Activated CD4-positive, CD25-positive, alpha-beta regulatory T cell (primary cell): ENCODE data around the gene NOX3.

Source experiments
- DNase-seq, 4 experiments: peaks; one replicate each; lab custom pipeline; 2025; lab: John Stamatoyannopoulos, UW

Gene NOX3

GRCh38 chr6:155399745-155400653 is 55.6 kb downstream of the NOX3 start:
- no peak for DNase-seq

- no peak for DNase-seq
These were observed 56.4 kb downstream of the NOX3 start for GRCh38 chr6:155399062-155399744.

DNA sequence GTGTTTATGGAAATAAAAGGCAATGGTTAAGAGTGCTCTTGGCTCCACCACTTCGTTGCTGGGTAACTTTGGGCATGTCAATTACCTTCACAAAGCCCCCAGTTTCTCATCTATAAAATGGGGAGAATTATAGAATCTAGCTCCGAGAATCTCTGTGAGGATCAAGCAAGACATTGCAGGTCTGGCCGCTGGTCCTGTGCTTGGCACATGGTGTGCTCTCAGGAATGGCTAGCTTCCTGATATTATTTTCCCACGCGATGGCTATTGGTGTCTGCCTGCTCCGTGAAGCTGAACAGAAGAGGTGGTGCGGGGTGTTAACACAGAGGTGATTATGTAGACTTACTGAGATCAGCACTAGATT is 57.0 kb downstream of the NOX3 start:
- no peak for DNase-seq

DNA sequence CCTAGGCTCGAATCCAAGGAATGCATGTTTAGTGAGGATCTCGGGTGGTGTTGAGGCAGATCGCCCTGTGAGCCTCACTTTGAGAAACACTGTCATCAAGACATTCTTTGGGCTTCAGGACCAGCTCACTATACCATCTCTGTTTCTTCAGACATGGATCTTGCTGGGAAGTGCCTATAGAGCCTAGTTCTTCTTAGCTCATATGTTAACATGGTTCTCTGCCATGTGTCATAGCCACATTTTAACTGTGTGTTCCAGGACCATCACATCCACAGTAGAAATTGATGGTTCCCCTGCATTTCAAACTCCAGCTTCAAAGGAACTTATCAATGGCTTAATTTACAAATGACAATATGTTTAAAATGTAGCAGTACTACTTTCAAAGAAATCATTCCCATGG is 57.4 kb downstream of the NOX3 start:
- DNase-seq = no peak

GRCh38 chr6:155397172-155397705 is 58.4 kb downstream of the NOX3 start:
- DNase-seq = no peak

- no peak for DNase-seq
These were observed 59.0 kb downstream of the NOX3 start for GRCh38 chr6:155396605-155397004.

- DNase-seq = no peak
These were observed 60.3 kb downstream of the NOX3 start for GRCh38 chr6:155395339-155395738.

DNA sequence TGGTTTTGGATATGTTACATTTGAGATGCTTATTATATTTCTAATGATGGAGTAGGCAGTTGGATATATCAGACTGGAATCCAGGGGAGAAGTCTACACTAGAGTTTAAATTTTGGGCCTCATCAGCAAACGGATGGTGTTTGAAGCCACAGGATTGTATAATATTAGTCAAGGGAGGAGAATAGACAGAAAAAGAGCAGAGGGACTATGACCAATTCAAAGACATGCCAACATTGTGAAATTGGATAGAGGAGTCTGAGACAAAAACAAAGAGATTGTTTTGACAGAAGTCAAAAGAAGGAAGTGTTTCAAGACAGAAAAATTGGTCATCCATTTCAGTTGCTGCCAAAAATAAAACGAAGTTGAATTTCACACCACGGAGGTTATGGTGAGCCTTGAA is 66.5 kb downstream of the NOX3 start:
- no peak for DNase-seq

GRCh38 chr6:155388591-155388990 is 67.0 kb downstream of the NOX3 start:
- DNase-seq = no peak

DNA sequence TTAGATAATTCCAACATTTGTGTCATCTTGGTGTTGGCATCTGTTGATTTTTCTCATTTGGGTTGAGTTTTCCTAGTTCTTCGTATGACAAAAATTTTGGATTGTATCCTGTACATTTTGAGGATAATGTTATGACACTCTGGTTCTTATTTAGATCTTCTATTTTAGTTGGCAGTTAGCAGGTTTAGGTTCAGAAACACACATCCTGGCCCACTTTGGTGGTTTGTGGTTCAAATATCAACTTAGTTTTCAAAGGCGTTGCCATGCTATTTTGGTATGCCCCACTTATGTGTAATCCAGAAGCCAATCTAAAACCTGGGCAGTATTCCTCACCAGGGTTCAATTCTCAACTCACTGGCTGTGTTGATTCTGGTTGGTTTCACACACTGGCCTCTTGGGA is 68.2 kb downstream of the NOX3 start:
- DNase-seq = no peak

- DNase-seq = no peak
These were observed 71.2 kb downstream of the NOX3 start for GRCh38 chr6:155384321-155384952.

DNA sequence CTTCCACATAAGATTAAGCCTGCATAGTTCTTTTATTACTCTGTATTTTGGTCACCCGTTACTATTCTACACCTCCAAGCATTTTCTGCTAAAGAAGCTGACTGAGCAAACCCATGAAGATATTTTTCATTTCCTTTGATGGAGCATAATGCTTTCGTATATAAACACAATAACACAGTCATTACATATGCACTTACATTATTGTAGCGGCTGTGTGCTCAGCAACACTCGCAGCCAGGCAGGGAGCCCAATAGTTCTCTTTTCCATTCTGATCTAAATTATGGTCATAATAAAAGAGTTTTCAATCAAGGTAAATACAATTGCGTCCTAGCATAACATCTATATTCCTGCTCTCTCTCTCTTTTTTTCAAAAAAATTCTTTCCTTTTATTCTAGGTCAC is 71.7 kb downstream of the NOX3 start:
- no peak for DNase-seq

DNA sequence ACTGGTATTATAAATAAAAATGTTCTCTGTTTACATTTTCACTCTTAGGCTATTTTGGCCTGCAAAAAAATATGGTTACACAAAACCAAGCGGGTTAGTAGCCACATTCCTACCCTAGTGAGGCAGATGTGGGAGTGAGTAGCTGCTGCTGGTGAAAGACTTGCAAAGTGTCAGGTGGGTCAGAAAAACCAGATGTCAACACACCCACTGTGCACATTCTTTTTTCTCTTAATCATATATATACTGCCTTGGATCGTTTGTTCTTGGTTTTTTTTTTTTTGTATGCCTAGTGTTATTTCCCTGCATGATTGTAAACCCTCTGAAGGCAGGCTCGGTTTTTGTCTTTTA is 73.3 kb downstream of the NOX3 start:
- DNase-seq = no peak

GRCh38 chr6:155381673-155382337 is 73.8 kb downstream of the NOX3 start:
- DNase-seq = no peak

DNA sequence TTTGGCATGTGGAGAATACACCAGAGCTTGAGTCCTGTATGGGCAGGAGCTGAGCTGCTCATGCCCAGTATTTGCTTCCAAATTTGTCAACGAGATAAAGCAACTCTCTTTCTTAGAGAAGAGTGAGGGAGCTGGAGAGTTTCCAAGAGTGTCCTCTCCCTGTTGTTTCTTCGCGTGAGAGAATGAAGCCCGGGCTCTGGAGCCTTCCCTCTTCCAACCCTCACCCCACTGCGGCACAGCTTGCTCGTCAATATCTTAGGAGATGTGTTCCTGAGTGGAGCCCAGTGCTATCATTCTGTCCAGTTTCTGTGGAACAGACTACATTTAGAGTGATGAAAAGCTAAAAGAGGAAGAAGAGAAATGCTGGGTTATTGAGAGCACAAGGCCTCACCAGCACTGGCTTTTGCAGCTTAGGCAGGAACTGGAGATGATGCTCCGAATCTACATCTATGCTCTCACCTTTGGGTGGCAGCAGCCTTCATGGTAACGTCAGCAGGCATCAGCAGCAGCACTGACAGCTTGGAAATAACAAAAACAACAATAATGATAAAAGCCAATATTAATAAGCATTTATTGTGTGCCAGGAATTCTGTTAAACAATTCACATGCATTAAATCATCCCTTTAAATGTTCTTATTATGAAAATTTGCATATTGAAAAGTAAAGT is 74.8 kb downstream of the NOX3 start:
- DNase-seq = no peak

- no peak for DNase-seq
These were observed 76.9 kb downstream of the NOX3 start for GRCh38 chr6:155378724-155379123.

DNA sequence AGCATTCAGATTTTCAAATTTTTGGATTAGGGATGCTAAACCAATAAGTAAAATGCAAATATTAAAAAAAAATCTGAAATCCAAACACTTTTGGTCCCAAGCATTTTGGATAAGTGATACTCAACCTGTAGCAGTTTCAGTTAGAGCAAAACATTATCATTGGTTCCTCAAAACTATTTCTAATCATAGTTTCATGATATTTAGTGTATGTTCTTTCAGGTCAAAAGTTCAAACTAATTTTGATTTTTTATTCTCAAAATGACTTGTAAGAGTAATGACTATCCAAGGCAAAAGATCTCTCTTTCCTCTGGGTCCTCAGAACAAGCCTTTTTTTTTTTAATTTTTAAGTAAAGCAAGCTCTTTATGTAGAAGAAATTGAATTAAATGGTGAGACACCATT is 77.4 kb downstream of the NOX3 start:
- DNase-seq = no peak

DNA sequence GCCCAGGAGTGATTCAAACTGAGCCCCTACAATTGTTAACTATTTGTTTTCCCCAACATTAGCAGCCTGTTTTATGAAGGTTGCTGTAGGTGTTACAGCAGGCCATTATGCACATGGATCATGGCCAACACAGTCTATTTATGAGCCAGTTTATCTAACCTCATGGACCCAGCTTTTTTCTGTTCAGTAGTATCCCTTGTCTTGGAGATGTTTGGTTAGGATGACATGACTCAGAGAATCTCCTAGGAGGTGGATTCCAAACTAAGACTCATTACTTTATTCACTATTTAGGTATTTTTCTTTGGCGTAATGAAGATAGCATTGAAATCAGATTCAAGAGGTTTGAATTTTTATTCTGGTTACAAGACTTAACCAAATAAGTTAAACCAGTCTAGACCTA is 78.6 kb downstream of the NOX3 start:
- no peak for DNase-seq

DNA sequence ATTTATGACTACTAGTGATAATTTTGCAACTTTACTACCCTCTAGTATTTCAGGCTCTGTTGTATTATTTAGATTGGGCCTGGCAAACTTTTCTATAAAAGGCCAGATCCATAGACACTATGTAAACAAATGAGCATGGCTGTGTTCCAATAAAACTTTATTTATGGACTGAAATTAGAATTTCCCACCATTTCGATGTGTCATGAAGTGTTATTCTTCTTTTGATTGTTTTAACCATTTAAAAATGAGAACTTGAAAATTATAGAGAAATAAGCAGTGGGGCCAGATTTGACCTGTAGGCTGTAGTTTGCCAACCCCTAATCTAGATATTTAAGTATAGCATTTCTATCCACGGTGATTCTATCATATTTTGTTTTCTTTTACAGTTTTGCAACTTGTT is 79.8 kb downstream of the NOX3 start:
- DNase-seq = no peak

DNA sequence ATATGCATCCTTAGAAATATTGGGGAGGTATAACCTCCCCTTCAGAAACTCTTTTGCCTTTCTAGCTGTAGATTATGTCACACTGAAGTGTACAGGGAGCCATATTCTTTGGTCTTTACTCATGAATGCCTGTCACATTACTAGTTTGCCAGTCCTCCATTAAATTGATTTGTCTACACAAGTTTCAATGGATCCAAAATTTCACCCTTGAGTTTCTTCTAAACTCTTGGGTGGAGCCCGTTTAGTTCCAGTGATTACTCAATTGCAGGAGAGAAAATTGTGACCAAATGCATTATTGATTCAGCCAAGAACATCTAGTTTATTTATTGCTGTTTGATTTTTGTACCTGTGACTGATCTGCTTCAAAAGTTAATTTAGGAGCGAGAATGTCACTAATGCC is 81.0 kb downstream of the NOX3 start:
- DNase-seq = no peak

GRCh38 chr6:155373276-155373675 is 82.4 kb downstream of the NOX3 start:
- no peak for DNase-seq

DNA sequence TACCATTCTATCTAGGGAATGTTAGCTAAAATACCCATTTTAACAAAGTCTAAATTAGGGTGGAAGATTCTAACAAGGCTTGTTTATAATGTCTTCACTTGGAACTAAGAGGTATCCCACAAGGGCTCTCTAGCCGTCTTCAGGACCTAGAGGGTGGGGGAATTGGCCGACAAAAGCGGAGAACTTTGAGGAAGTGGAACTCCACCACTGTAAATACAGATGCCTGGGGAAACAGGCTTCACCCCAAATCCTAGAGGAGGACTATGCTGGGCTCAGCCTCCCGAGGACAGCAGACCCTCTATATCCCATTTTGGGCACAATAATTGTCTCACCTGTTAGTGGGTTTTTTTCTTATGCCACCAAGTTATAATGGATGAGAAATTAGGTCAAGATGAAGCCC is 83.4 kb downstream of the NOX3 start:
- DNase-seq = no peak
